A549 (cell line): ENCODE data around the gene RNF39. TPM values are rescaled to one million over a fixed set of nuclear protein-coding genes. Genes with fewer than 3 reads are reported as not detected.

Experiments used
- ATAC-seq, 2 experiments: fragments of 200-7000 bp in 1 of 2; fragments of >200 bp in 1 of 2; cut with Nextera tagmentation in 1 of 2; cut with Tn5 transposase in 1 of 2; 3 replicates each; pipeline versions ENCODE4 v1.8.0 to v1.9.1; 2018 to 2020; ENCODE audit warnings: mild to moderate bottlenecking in 1 of 2, moderate library complexity in 1 of 2
- CTCF ChIA-PET: fragments of 300-600 bp; sonication (Branson Sonifier 250); formaldehyde crosslinking; extraction: SDS; loops from one replicate; lab custom pipeline; 2021; ENCODE audit warnings: antibody characterized with exemption, inconsistent platforms; lab: Yijun Ruan, JAX
- POLR2A ChIA-PET: fragments of 350-600 bp; formaldehyde crosslinking; extraction: SDS; loops from one replicate; lab custom pipeline; 2021; ENCODE audit warnings: antibody characterized with exemption, inconsistent platforms; lab: Yijun Ruan, JAX
- DNase-seq, 2 experiments: peaks; one replicate each; pipeline versions ENCODE4 v3.0.0 to v3.0.0-alpha.2; 2011 to 2016; ENCODE audit warnings: low read depth in 1 of 2, low spot score in 1 of 2
- FAIRE-seq: peaks from 2 replicates; lab custom pipeline; 2011; peaks lifted over from hg19 to GRCh38; lab: Jason Lieb, UNC
- H3K27ac ChIP-seq, 2 experiments: fragments of >200 bp; sonication (Bioruptor Twin); formaldehyde crosslinking; 3 replicates each; pipeline ENCODE4 v1.5.1; 2016 to 2017
- H3K4me1 ChIP-seq: fragments of >200 bp; sonication (Bioruptor Twin); formaldehyde crosslinking; 3 replicates; pipeline ENCODE4 v1.6.1; 2016
- H3K4me2 ChIP-seq: fragments of >200 bp; sonication (Bioruptor Twin); formaldehyde crosslinking; 3 replicates; pipeline ENCODE4 v1.6.1; 2016
- H3K4me3 ChIP-seq: fragments of >200 bp; sonication (Bioruptor Twin); formaldehyde crosslinking; 3 replicates; pipeline ENCODE4 v1.5.1; 2016
- H3K9me3 ChIP-seq: fragments of >200 bp; sonication (Bioruptor Twin); formaldehyde crosslinking; 3 replicates; pipeline ENCODE4 v1.6.1; 2016
- CEBPB ChIP-seq, 2 experiments: fragments of >200 bp in 1 of 2; sonication (Bioruptor Twin) in 1 of 2; formaldehyde crosslinking in 1 of 2; IDR thresholded peaks; 2 replicates each; pipeline ENCODE4 v1.6.1; 2012 to 2016
- CHD2 ChIP-seq: fragments of 150-350 bp; IDR thresholded peaks from 2 replicates; pipeline ENCODE4 v1.6.1; 2014; ENCODE audit warnings: low read length; ENCODE audit not compliant: partially characterized antibody
- EHMT2 ChIP-seq: fragments of 200-600 bp; sonication (generic); IDR thresholded peaks from 2 replicates; pipeline ENCODE4 v1.6.1; 2016; ENCODE audit warnings: antibody characterized with exemption, low read depth, mild to moderate bottlenecking, moderate library complexity
- EP300 ChIP-seq, 2 experiments: fragments of >200 bp; sonication (Bioruptor Twin); formaldehyde crosslinking; IDR thresholded peaks; 2 replicates in 1 of 2; 3 replicates in 1 of 2; pipeline ENCODE4 v1.6.1; 2016 to 2017
- ESRRA ChIP-seq: fragments of 150-350 bp; IDR thresholded peaks from 2 replicates; pipeline ENCODE4 v1.6.1; 2014; ENCODE audit warnings: mild to moderate bottlenecking, low read length, borderline replicate concordance
- FOSL2 ChIP-seq, 2 experiments: fragments of 450-650 bp in 1 of 2; fragments of >200 bp in 1 of 2; sonication (Bioruptor Twin) in 1 of 2; formaldehyde crosslinking; IDR thresholded peaks; 2 replicates each; pipeline versions ENCODE4 v1.5.0 to v1.6.1; 2016 to 2020; ENCODE audit warnings: mild to moderate bottlenecking in 1 of 2, moderate library complexity in 1 of 2
- HOXB13 ChIP-seq: fragments of 250-450 bp; sonication (Bioruptor Pico); IDR thresholded peaks from 2 replicates; pipeline ENCODE4 v1.5.0; 2020; ENCODE audit warnings: low read depth, mild to moderate bottlenecking, moderate library complexity
- KDM1A ChIP-seq: fragments of 200-600 bp; sonication (generic); IDR thresholded peaks from 2 replicates; pipeline ENCODE4 v1.6.1; 2016; ENCODE audit warnings: low read depth, mild to moderate bottlenecking
- KDM5A ChIP-seq: fragments of 200-600 bp; sonication (generic); IDR thresholded peaks from 2 replicates; pipeline ENCODE4 v1.6.1; 2016; ENCODE audit warnings: antibody characterized with exemption, mild to moderate bottlenecking
- MAFK ChIP-seq: fragments of 450-650 bp; IDR thresholded peaks from 2 replicates; pipeline ENCODE4 v1.6.1; 2014; ENCODE audit not compliant: partially characterized antibody
- MYC ChIP-seq: IDR thresholded peaks from 2 replicates; pipeline ENCODE4 v1.6.1; 2012; ENCODE audit warnings: mild to moderate bottlenecking, inconsistent platforms, low read length, improper control_type of control experiment, borderline replicate concordance
- NFE2L2 ChIP-seq: fragments of 150-350 bp; conservative IDR thresholded peaks from 2 replicates; pipeline ENCODE4 v1.6.1; 2014; ENCODE audit warnings: low read length
- NPAS2 ChIP-seq: fragments of 250-450 bp; sonication (Bioruptor Pico); IDR thresholded peaks from 2 replicates; pipeline ENCODE4 v1.8.0; 2022; ENCODE audit warnings: mild to moderate bottlenecking, moderate library complexity, borderline replicate concordance
- POLR2A ChIP-seq: IDR thresholded peaks from 2 replicates; pipeline ENCODE4 v1.6.1; 2012; ENCODE audit warnings: mild to moderate bottlenecking, low read length
- POLR2AphosphoS2 ChIP-seq: conservative IDR thresholded peaks from 2 replicates; pipeline ENCODE4 v1.6.1; 2012; ENCODE audit warnings: low read length, improper control_type of control experiment, inconsistent platforms
- RCOR1 ChIP-seq: fragments of 150-350 bp; IDR thresholded peaks from 2 replicates; pipeline ENCODE4 v1.6.1; 2014; ENCODE audit warnings: antibody characterized with exemption, low read length, low read depth
- RNF2 ChIP-seq: fragments of 200-600 bp; sonication (generic); IDR thresholded peaks from 2 replicates; pipeline ENCODE4 v1.6.1; 2016; ENCODE audit warnings: low read depth, mild to moderate bottlenecking, antibody characterized with exemption, moderate library complexity, borderline replicate concordance
- TP53 ChIP-seq: fragments of 250-450 bp; sonication (Bioruptor Pico); IDR thresholded peaks from 2 replicates; pipeline ENCODE4 v1.5.0; 2021; ENCODE audit warnings: mild to moderate bottlenecking, moderate library complexity
- ZC3H11A ChIP-seq: fragments of 450-650 bp; IDR thresholded peaks from 2 replicates; pipeline ENCODE4 v1.6.1; 2014; ENCODE audit warnings: antibody characterized with exemption, mild to moderate bottlenecking
- ZFP36 ChIP-seq: fragments of 450-650 bp; IDR thresholded peaks from 2 replicates; pipeline ENCODE4 v1.6.1; 2014; ENCODE audit warnings: borderline replicate concordance; ENCODE audit not compliant: partially characterized antibody
- ZSCAN20 ChIP-seq: fragments of 250-450 bp; sonication (Bioruptor Pico); IDR thresholded peaks from 2 replicates; pipeline ENCODE4 v1.8.0; 2022; ENCODE audit warnings: mild to moderate bottlenecking, moderate library complexity
- WGBS: methylation state at CpG from one replicate; pipeline ENCODE4 v1.1.6; 2017; ENCODE audit errors: missing lambda C conversion rate; 5-methylcytosine and 5-hydroxymethylcytosine counted together
- polyA plus RNA-seq, 4 experiments: library from polyadenylated mRNA; depleted of rRNA in 3 of 4; stranded (reverse); fragments of >200 nt; fragmentation: RNase III in 1 of 4; extraction: RNeasy Plus Mini Kit Qiagen cat#74134 plus additional on column Dnase treatment in 1 of 4; gene quantifications; 2 replicates in 3 of 4; 3 replicates in 1 of 4; pipeline ENCODE4 v1.2.3, GENCODE V29; 2011 to 2017
- TF ChIP-seq, protein P1 (sequence below): fragments of 250-450 bp; sonication (Bioruptor Pico); IDR thresholded peaks from 2 replicates; pipeline ENCODE4 v1.5.0; 2020; ENCODE audit warnings: low read depth, mild to moderate bottlenecking, moderate library complexity
- TF ChIP-seq, protein P2 (sequence below): fragments of 450-650 bp; IDR thresholded peaks from 2 replicates; pipeline ENCODE4 v1.6.1; 2014; ENCODE audit warnings: antibody characterized with exemption
- TF ChIP-seq, protein P3 (sequence below): fragments of >200 bp; sonication (Bioruptor Twin); formaldehyde crosslinking; IDR thresholded peaks from 2 replicates; pipeline ENCODE4 v1.6.1; 2016
- TF ChIP-seq, protein P4 (sequence below): fragments of >200 bp; sonication (Bioruptor Twin); formaldehyde crosslinking; IDR thresholded peaks from 3 replicates; pipeline ENCODE4 v1.5.1; 2016

RNF39 gene
- polyA plus RNA-seq, 2 of the 4 experiments (the other 2 are of a cell fraction): not detected

DNA sequence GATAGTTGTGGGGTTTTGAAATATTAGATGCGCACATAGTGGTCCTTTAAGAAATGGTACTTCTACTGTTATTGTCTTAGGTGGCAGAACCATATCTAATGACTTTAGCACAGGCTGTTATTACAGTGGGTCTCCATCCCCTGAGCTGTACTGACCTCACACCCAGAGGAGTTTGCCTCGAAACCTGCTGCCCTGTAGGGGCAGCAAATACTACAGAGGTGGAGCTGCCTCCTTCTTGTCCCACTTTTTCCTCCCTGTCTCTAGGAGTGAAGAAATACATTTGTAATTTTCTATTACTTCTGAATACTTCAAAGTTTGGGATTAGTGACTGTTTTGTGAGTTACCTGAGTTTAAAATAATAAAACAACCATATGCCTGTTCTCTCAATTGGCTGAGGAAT is 29.1 kb upstream of the RNF39 start:
- Histone ChIP-seq H3K4me3 (no peak overlapping the region), H3K4me1 (peaks cover 21% of the 10 kb centered on the region), H3K9me3 (no peaks in the 10 kb centered on the region), H3K4me2 (no peak overlapping the region), H3K27ac (no peak overlapping the region)
- no peak for TF ChIP-seq POLR2A
- TF ChIP-seq CHD2: no peak
- no peak for TF ChIP-seq MYC
- TF ChIP-seq ZSCAN20 (CRISPR knock-in tag): no peak
- TF ChIP-seq, protein P1, sequence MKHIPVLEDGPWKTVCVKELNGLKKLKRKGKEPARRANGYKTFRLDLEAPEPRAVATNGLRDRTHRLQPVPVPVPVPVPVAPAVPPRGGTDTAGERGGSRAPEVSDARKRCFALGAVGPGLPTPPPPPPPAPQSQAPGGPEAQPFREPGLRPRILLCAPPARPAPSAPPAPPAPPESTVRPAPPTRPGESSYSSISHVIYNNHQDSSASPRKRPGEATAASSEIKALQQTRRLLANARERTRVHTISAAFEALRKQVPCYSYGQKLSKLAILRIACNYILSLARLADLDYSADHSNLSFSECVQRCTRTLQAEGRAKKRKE (CRISPR knock-in tag): no peak
- TF ChIP-seq, protein P2, sequence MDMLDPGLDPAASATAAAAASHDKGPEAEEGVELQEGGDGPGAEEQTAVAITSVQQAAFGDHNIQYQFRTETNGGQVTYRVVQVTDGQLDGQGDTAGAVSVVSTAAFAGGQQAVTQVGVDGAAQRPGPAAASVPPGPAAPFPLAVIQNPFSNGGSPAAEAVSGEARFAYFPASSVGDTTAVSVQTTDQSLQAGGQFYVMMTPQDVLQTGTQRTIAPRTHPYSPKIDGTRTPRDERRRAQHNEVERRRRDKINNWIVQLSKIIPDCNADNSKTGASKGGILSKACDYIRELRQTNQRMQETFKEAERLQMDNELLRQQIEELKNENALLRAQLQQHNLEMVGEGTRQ: no peak
- TF ChIP-seq KDM1A: no peak
- POLR2A ChIA-PET: interaction anchor here (0.6 kb wide), 1 partner anchor 28 kb away, joined by 3 read pairs; no protein-coding TSS in a partner anchor
- 86% methylated on average over 2 of the region's 2 CpGs for WGBS
- CTCF ChIA-PET: interaction anchor here (1.0 to 16.7 kb wide), 7 partner anchors 13 to 70 kb away, joined by 3 to 353 read pairs (median 16); partner anchors contain the start of genes RNF39 and TRIM40
- FAIRE-seq (no peak), DNase-seq (no peak), ATAC-seq (no peak)

DNA sequence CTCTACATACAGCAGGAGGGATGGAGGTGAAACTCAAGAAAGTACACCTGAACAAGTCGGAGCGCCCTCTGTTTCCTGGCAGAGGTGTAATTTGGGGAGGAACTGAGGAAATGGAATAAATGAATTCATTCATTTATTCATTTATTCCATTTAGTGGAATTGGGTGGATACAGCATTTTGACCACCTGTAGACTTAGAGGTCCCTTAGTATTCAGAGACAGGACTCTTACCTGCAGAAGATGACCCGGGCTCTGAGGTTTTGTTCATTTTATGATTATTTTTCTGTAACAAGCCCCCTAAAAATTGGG is 28.3 kb upstream of the RNF39 start:
- ChIA-PET POLR2A (interaction anchor here (0.6 to 1.0 kb wide), 2 partner anchors 27 to 29 kb away, joined by 3 to 5 read pairs; no protein-coding TSS in a partner anchor), CTCF (interaction anchor here (0.9 to 16.7 kb wide), 17 partner anchors 8 to 396 kb away, joined by 3 to 353 read pairs (median 8); partner anchors contain the start of genes RNF39, TRIM31 and TRIM40)
- DNase-seq (no peak), FAIRE-seq (no peak), ATAC-seq (no peak)
- WGBS: 82% methylated on average over 3 of the region's 3 CpGs
- peak overlapping the region; percentile 79 for H3K4me2 ChIP-seq
- peaks cover 21% of the 10 kb centered on the region for H3K4me1 ChIP-seq
- H3K27ac ChIP-seq: peak overlapping the region in 1 of 2 experiments; percentile 77; a peak in 3 of 6 replicates
- peak overlapping the region; percentile 38; the same call in 2 of the 3 replicates for H3K4me3 ChIP-seq
- TF ChIP-seq EHMT2 (no peak), EP300 (IDR thresholded peaks at IDR 0.05) (no peak), POLR2AphosphoS2 (no peak), CHD2 (no peak), CEBPB (IDR thresholded peaks at IDR 0.05) (no peak), NPAS2 (no peak), KDM5A (no peak), RCOR1 (no peak), FOSL2 (IDR thresholded peaks at IDR 0.05) (no peak), FOSL2 (CRISPR knock-in tag; IDR thresholded peaks at IDR 0.05) (no peak), ZC3H11A (no peak), RNF2 (no peak), HOXB13 (CRISPR knock-in tag) (no peak), ESRRA (no peak), TP53 (CRISPR knock-in tag) (no peak), ZFP36 (no peak), NFE2L2 (no peak), POLR2A (no peak), MAFK (no peak)
- TF ChIP-seq, protein P3, sequence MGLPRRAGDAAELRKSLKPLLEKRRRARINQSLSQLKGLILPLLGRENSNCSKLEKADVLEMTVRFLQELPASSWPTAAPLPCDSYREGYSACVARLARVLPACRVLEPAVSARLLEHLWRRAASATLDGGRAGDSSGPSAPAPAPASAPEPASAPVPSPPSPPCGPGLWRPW: no peak
- TF ChIP-seq, protein P4, sequence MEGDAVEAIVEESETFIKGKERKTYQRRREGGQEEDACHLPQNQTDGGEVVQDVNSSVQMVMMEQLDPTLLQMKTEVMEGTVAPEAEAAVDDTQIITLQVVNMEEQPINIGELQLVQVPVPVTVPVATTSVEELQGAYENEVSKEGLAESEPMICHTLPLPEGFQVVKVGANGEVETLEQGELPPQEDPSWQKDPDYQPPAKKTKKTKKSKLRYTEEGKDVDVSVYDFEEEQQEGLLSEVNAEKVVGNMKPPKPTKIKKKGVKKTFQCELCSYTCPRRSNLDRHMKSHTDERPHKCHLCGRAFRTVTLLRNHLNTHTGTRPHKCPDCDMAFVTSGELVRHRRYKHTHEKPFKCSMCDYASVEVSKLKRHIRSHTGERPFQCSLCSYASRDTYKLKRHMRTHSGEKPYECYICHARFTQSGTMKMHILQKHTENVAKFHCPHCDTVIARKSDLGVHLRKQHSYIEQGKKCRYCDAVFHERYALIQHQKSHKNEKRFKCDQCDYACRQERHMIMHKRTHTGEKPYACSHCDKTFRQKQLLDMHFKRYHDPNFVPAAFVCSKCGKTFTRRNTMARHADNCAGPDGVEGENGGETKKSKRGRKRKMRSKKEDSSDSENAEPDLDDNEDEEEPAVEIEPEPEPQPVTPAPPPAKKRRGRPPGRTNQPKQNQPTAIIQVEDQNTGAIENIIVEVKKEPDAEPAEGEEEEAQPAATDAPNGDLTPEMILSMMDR: no peak
- no peaks in the 10 kb centered on the region for H3K9me3 ChIP-seq
